ENCODE results near the gene CPT1B.
A peak's percentile ranks its signal among the peaks of the same experiment; 100 is the strongest.
"Not testable (repeated sequence)": the region's sequence is repeated elsewhere in the genome, so short reads cannot be mapped to it uniquely, and the experiment has no call there.

The CPT1B gene

GRCh38 chr22:50622723-50623327 lies 44.6 kb upstream of the CPT1B start:
- TF ChIP-seq CTCF (IDR thresholded peaks at IDR 0.05; ENCODE audit: control insufficient read depth, extremely low read depth, insufficient read depth) = no peak
- peak overlapping the region; percentile 24 for H3K4me3 ChIP-seq (ENCODE audit: low read depth, low read length)
- DNase-seq (ENCODE audit: low read depth) = peak; percentile 87

GRCh38 chr22:50621948-50622722 lies 43.9 kb upstream of the CPT1B start:
- DNase-seq (ENCODE audit: low read depth) = peak; percentile 41
- TF ChIP-seq CTCF (IDR thresholded peaks at IDR 0.05; ENCODE audit: control insufficient read depth, extremely low read depth, insufficient read depth) = no peak
- H3K4me3 ChIP-seq (ENCODE audit: low read depth, low read length) = peak overlapping the region; percentile 24

GRCh38 chr22:50621356-50621880 lies 43.2 kb upstream of the CPT1B start:
- TF ChIP-seq CTCF (IDR thresholded peaks at IDR 0.05; ENCODE audit: control insufficient read depth, extremely low read depth, insufficient read depth) = no peak
- no peak for DNase-seq (ENCODE audit: low read depth)
- H3K4me3 ChIP-seq (ENCODE audit: low read depth, low read length) = 0 out of 2 replicates have a peak overlapping the region, but pooled peaks have one; percentile 11

GRCh38 chr22:50620593-50621355 lies 42.5 kb upstream of the CPT1B start:
- DNase-seq (ENCODE audit: low read depth) = no peak
- peak overlapping the region; percentile 34 for H3K4me3 ChIP-seq (ENCODE audit: low read depth, low read length)

GRCh38 chr22:50614296-50614695 lies 36.1 kb upstream of the CPT1B start:
- not testable (repeated sequence) for H3K4me3 ChIP-seq (ENCODE audit: low read depth, low read length); DNase-seq (ENCODE audit: low read depth)

More at GRCh38 chr22:50620593-50621355, 42.5 kb upstream of the CPT1B start:
- peak; percentile 73 for TF ChIP-seq CTCF (IDR thresholded peaks at IDR 0.05; ENCODE audit: control insufficient read depth, extremely low read depth, insufficient read depth)

- H3K4me3 ChIP-seq (ENCODE audit: low read depth, low read length) = peak overlapping the region; percentile 36
- peak; percentile 91 for DNase-seq (ENCODE audit: low read depth)
- TF ChIP-seq CTCF (IDR thresholded peaks at IDR 0.05; ENCODE audit: control insufficient read depth, extremely low read depth, insufficient read depth) = peak; percentile 16; the same call in 1 of the 2 replicates
These were observed 35.2 kb upstream of the CPT1B start for GRCh38 chr22:50613291-50613981.

Data from LNCaP clone FGC (cell line).